SW480 (cell line): Measurements from ENCODE around the gene UST.

Experiments used
- DNase-seq: peaks from one replicate; pipeline ENCODE4 v3.0.0-alpha.2; 2016; ENCODE audit warnings: low spot score

Gene UST

GRCh38 chr6:148803979-148804378, 57.1 kb downstream of the UST start:
- DNase-seq, result no peak

- no peak for DNase-seq
Observed at GRCh38 chr6:148805777-148806176, 58.9 kb downstream of the UST start.

GRCh38 chr6:148807784-148808183, 61.0 kb downstream of the UST start:
- DNase-seq, result no peak

GRCh38 chr6:148808786-148809304, 62.0 kb downstream of the UST start:
- DNase-seq, result no peak

- DNase-seq, result no peak
Observed at GRCh38 chr6:148811459-148811858, 64.6 kb downstream of the UST start.

GRCh38 chr6:148814082-148814790, 67.4 kb downstream of the UST start:
- no peak for DNase-seq

GRCh38 chr6:148814869-148815268, 68.0 kb downstream of the UST start:
- no peak for DNase-seq

- DNase-seq, result no peak
Observed at GRCh38 chr6:148816117-148816516, 69.3 kb downstream of the UST start.

GRCh38 chr6:148817689-148818088, 70.9 kb downstream of the UST start:
- DNase-seq, result no peak

GRCh38 chr6:148818939-148819575, 72.2 kb downstream of the UST start:
- no peak for DNase-seq

- DNase-seq, result no peak
Observed at GRCh38 chr6:148819852-148820251, 73.0 kb downstream of the UST start.

GRCh38 chr6:148822819-148823218, 76.0 kb downstream of the UST start:
- DNase-seq, result no peak

- no peak for DNase-seq
Observed at GRCh38 chr6:148824291-148824690, 77.5 kb downstream of the UST start.

- no peak for DNase-seq
Observed at GRCh38 chr6:148824960-148825359, 78.1 kb downstream of the UST start.

- no peak for DNase-seq
Observed at GRCh38 chr6:148825492-148825891, 78.7 kb downstream of the UST start.

- no peak for DNase-seq
Observed at GRCh38 chr6:148827416-148828045, 80.7 kb downstream of the UST start.

- DNase-seq, result no peak
Observed at GRCh38 chr6:148828047-148828446, 81.2 kb downstream of the UST start.

- no peak for DNase-seq
Observed at GRCh38 chr6:148829415-148830101, 82.7 kb downstream of the UST start.

GRCh38 chr6:148830614-148831013, 83.8 kb downstream of the UST start:
- DNase-seq, result no peak

- DNase-seq, result no peak
Observed at GRCh38 chr6:148831064-148831463, 84.2 kb downstream of the UST start.

GRCh38 chr6:148831531-148831930, 84.7 kb downstream of the UST start:
- no peak for DNase-seq

- no peak for DNase-seq
Observed at GRCh38 chr6:148835920-148836441, 89.2 kb downstream of the UST start.
